HFF-Myc (cell line): ENCODE results near the gene ILF3.

Experiments used
- DNase-seq: peaks from one replicate; pipeline ENCODE4 v3.0.0-alpha.2; 2011; ENCODE audit warnings: low read depth; ENCODE audit errors: extremely low read depth
- H3K4me3 ChIP-seq: replicated peaks from 2 replicates; pipeline ENCODE4 v1.5.1; 2011; ENCODE audit warnings: low read depth, mild to moderate bottlenecking, control low read depth, low read length
- CTCF ChIP-seq: IDR thresholded peaks from 2 replicates; pipeline ENCODE4 v1.5.1; 2012; ENCODE audit warnings: mild to moderate bottlenecking, low read depth, low read length, control low read depth; ENCODE audit errors: missing control alignments

Gene ILF3

GRCh38 chr19:10699650-10700335, 45.6 kb downstream of the ILF3 start:
- no peak for DNase-seq
- H3K4me3 ChIP-seq = no peak overlapping the region
- peak; percentile 66 for TF ChIP-seq CTCF

- no peak for DNase-seq
- peak overlapping the region; percentile 95 for H3K4me3 ChIP-seq
- TF ChIP-seq CTCF = no peak
Observed at GRCh38 chr19:10701955-10702525, 47.9 kb downstream of the ILF3 start.

- no peak overlapping the region for H3K4me3 ChIP-seq
- no peak for DNase-seq
- TF ChIP-seq CTCF = no peak
Observed at GRCh38 chr19:10706990-10707389, 52.8 kb downstream of the ILF3 start.

- no peak for DNase-seq
- no peak overlapping the region for H3K4me3 ChIP-seq
- no peak for TF ChIP-seq CTCF
Observed at GRCh38 chr19:10707440-10707839, 53.3 kb downstream of the ILF3 start.

GRCh38 chr19:10708291-10708690, 54.1 kb downstream of the ILF3 start:
- no peak for DNase-seq
- no peak overlapping the region for H3K4me3 ChIP-seq
- no peak for TF ChIP-seq CTCF

GRCh38 chr19:10712045-10712444, 57.9 kb downstream of the ILF3 start:
- no peak for TF ChIP-seq CTCF
- DNase-seq = no peak
- no peak overlapping the region for H3K4me3 ChIP-seq
